Activated B cell treated with CpG ODN at 0.5 μM for 24 hours (primary cell): ENCODE measurements around the gene QDPR. TPM values are rescaled to one million over a fixed set of nuclear protein-coding genes. Genes with fewer than 3 reads are reported as not detected.

ENCODE experiments used
- ATAC-seq: fragments of 200-7000 bp; cut with Tn5 transposase; one replicate; pipeline ENCODE4 v1.10.0; 2021; ENCODE audit warnings: low read depth, mild to moderate bottlenecking, moderate library complexity
- CTCF ChIA-PET: fragments of 350-600 bp; sonication (Branson Sonifier 250); formaldehyde crosslinking; loops from one replicate; lab custom pipeline; 2021; ENCODE audit warnings: antibody characterized with exemption; lab: Charles Lee
- POLR2A ChIA-PET: fragments of 350-600 bp; sonication (Branson Sonifier 250); formaldehyde crosslinking; loops from one replicate; lab custom pipeline; 2021; ENCODE audit warnings: antibody characterized with exemption; lab: Charles Lee
- DNase-seq: peaks from one replicate; pipeline ENCODE4 v3.0.0; 2022
- H3K27ac Mint-ChIP-seq: one replicate; pipeline ENCODE4 v1.8.0; 2020; ENCODE audit warnings: mixed read lengths
- H3K27me3 Mint-ChIP-seq: one replicate; pipeline ENCODE4 v1.8.0; 2021; ENCODE audit warnings: mixed read lengths
- H3K36me3 Mint-ChIP-seq: one replicate; pipeline ENCODE4 v1.8.0; 2021; ENCODE audit warnings: low read depth, mixed read lengths
- H3K4me1 Mint-ChIP-seq: one replicate; pipeline ENCODE4 v1.8.0; 2021; ENCODE audit warnings: mixed read lengths
- H3K4me3 Mint-ChIP-seq: one replicate; pipeline ENCODE4 v1.8.0; 2020; ENCODE audit warnings: mild to moderate bottlenecking, mixed read lengths
- H3K9me3 Mint-ChIP-seq: one replicate; pipeline ENCODE4 v1.8.0; 2020; ENCODE audit warnings: mixed read lengths
- CTCF ChIP-seq: fragments of 200-600 bp; IDR thresholded peaks from one replicate; pipeline ENCODE4 v1.8.0; 2022; ENCODE audit warnings: antibody characterized with exemption, mild to moderate bottlenecking
- intact Hi-C: fragments of 100-400 bp; cut with micrococcal nuclease; formaldehyde crosslinking; loops from one replicate; pipeline ENCODE4 v1.15.1; 2024
- total RNA-seq: library from RNA; stranded (reverse); gene quantifications from 2 replicates; pipeline ENCODE4 v1.2.3, GENCODE V29; 2022

QDPR gene
- total RNA-seq, 1 donor from 2014 or later: 7.2 TPM

- intact Hi-C loops: loop anchor here (1.0 to 2.0 kb wide), 3 partner anchors 65 to 511 kb away; partner anchors contain the start of genes DCAF16, LAP3 and NCAPG
- Mint-ChIP-seq H3K36me3 (peaks cover 7% of the 10 kb centered on the region), H3K27ac (peak overlapping the region; percentile 62), H3K4me3 (peak overlapping the region; percentile 95), H3K4me1 (peaks cover 19% of the 10 kb centered on the region), H3K9me3 (no peaks in the 10 kb centered on the region), H3K27me3 (peaks cover 3% of the 10 kb centered on the region)
- ChIA-PET CTCF (interaction anchor here (1.2 kb wide), 1 partner anchor 37 kb away, joined by 3 read pairs; no protein-coding TSS in a partner anchor), POLR2A (no interaction called here)
- ATAC-seq (peak; percentile 64), DNase-seq (peak; percentile 31)
- TF ChIP-seq CTCF: no peak
Observed at GRCh38 chr4:17511509-17511949, 361 bp downstream of the QDPR start.

- peaks cover under 1% of the 10 kb centered on the region for H3K27me3 Mint-ChIP-seq
- H3K9me3 Mint-ChIP-seq: no peaks in the 10 kb centered on the region
- ATAC-seq (no peak), DNase-seq (no peak)
- CTCF ChIA-PET: interaction anchor here (1.2 kb wide), 1 partner anchor 37 kb away, joined by 3 read pairs; no protein-coding TSS in a partner anchor
- POLR2A ChIA-PET: no interaction called here
- H3K27ac Mint-ChIP-seq: no peak overlapping the region
- no peak for TF ChIP-seq CTCF
- intact Hi-C loops: loop anchor here (1.0 to 2.0 kb wide), 3 partner anchors 66 to 512 kb away; partner anchors contain the start of genes DCAF16, LAP3 and NCAPG
- H3K36me3 Mint-ChIP-seq: peaks cover 7% of the 10 kb centered on the region
- H3K4me1 Mint-ChIP-seq: peaks cover 19% of the 10 kb centered on the region
- H3K4me3 Mint-ChIP-seq: peak overlapping the region; percentile 95
Observed at GRCh38 chr4:17511051-17511450, 839 bp downstream of the QDPR start.

GRCh38 chr4:17510582-17510981, 1.3 kb downstream of the QDPR start:
- Mint-ChIP-seq H3K4me3 (peak overlapping the region; percentile 16), H3K27me3 (no peaks in the 10 kb centered on the region), H3K9me3 (no peaks in the 10 kb centered on the region), H3K4me1 (peaks cover 19% of the 10 kb centered on the region), H3K27ac (no peak overlapping the region), H3K36me3 (peaks cover 7% of the 10 kb centered on the region)
- CTCF ChIA-PET: no interaction called here
- DNase-seq: no peak
- POLR2A ChIA-PET: no interaction called here
- no peak for ATAC-seq
- intact Hi-C loops: loop anchor here (2.0 kb wide), 2 partner anchors 66 to 512 kb away; partner anchors contain the start of gene LAP3
- TF ChIP-seq CTCF: no peak

GRCh38 chr4:17504081-17504480, 7.8 kb downstream of the QDPR start:
- H3K27me3 Mint-ChIP-seq: no peaks in the 10 kb centered on the region
- no peak overlapping the region for H3K4me3 Mint-ChIP-seq
- ATAC-seq: no peak
- H3K9me3 Mint-ChIP-seq: no peaks in the 10 kb centered on the region
- ChIA-PET POLR2A (no interaction called here), CTCF (no interaction called here)
- no peak for TF ChIP-seq CTCF
- no peak overlapping the region for H3K27ac Mint-ChIP-seq
- H3K4me1 Mint-ChIP-seq: no peaks in the 10 kb centered on the region
- no peak for DNase-seq
- peaks cover 42% of the 10 kb centered on the region for H3K36me3 Mint-ChIP-seq
- intact Hi-C loops: no loop called here

- ATAC-seq (no peak), DNase-seq (no peak)
- ChIA-PET CTCF (interaction anchor here (0.6 kb wide), 1 partner anchor 108 kb away, joined by 4 read pairs; no protein-coding TSS in a partner anchor), POLR2A (no interaction called here)
- no peak for TF ChIP-seq CTCF
- peaks cover 47% of the 10 kb centered on the region for H3K36me3 Mint-ChIP-seq
- H3K27me3 Mint-ChIP-seq: no peaks in the 10 kb centered on the region
- H3K4me1 Mint-ChIP-seq: no peaks in the 10 kb centered on the region
- no peaks in the 10 kb centered on the region for H3K9me3 Mint-ChIP-seq
- no peak overlapping the region for H3K4me3 Mint-ChIP-seq
- no peak overlapping the region for H3K27ac Mint-ChIP-seq
- intact Hi-C loops: no loop called here
Observed at GRCh38 chr4:17502756-17503155, 9.1 kb downstream of the QDPR start.
